Spleen (tissue), 7 donors: ENCODE data around the gene NFATC1.

ENCODE experiments used
- POLR2A ChIP-seq, 3 donors: fragments of 450-650 bp; IDR thresholded peaks; one replicate each; pipeline ENCODE4 v1.5.1; 2017; ENCODE audit warnings: antibody characterized with exemption in 3 of 3, mild to moderate bottlenecking in 1 of 3
- TF ChIP-seq, protein P1 (sequence below), 11 experiments: fragments of 200-600 bp in 7 of 11; fragments of 450-650 bp in 4 of 11; sonication (generic) in 4 of 11; IDR thresholded peaks in 8 of 11; conservative IDR thresholded peaks in 3 of 11; 1 replicate in 7 of 11; 2 replicates in 4 of 11; pipeline versions ENCODE4 v1.4.0 to v1.8.0; 2016 to 2021; ENCODE audit warnings: antibody characterized with exemption in 11 of 11, inconsistent platforms in 4 of 11, mild to moderate bottlenecking in 1 of 11
- donor health status: DM: no; HTN: no; CAD: no; lungs with moderate emphysema.
- donor health status: DM: no; HTN: no; CAD: no.
- donor health status: DM: no; HTN: no; CAD: no.

DNA sequence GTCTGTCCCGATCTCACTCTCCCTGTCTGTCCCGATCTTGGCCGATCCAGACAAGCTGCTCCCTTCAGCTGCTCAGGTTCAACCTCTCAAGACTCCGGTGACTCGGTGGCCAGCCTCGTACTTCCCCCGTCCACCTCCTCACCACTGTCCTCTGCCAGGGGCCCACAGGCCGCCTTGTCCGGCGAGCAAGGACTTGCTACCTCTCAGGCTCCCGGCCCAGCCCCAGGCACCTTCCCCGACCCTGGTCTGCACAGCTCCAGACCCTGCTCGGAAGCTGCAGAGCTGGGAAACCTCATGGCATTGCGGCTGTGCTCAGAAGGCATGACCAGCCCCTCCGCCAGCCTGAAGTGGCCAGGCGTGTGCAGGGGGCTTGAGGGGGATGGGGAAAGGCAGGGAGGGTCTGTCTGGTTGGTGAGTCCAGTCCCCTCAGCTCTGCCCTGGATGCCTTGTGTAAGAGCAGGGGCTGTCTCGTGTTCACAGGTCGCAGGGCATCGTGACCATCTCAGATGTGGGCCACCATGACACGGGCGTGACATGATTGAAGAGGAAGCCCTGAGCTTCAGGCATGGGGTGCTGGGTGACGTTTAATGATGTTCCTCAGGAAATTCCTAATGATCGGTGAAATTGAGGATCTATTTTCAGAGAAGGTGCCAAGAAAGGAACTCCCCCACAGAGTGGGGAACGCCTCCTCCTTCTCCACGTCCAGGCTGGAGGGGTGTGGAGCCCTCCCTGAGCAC is 162.6 kb downstream of the NFATC1 start:
- TF ChIP-seq, protein P1, sequence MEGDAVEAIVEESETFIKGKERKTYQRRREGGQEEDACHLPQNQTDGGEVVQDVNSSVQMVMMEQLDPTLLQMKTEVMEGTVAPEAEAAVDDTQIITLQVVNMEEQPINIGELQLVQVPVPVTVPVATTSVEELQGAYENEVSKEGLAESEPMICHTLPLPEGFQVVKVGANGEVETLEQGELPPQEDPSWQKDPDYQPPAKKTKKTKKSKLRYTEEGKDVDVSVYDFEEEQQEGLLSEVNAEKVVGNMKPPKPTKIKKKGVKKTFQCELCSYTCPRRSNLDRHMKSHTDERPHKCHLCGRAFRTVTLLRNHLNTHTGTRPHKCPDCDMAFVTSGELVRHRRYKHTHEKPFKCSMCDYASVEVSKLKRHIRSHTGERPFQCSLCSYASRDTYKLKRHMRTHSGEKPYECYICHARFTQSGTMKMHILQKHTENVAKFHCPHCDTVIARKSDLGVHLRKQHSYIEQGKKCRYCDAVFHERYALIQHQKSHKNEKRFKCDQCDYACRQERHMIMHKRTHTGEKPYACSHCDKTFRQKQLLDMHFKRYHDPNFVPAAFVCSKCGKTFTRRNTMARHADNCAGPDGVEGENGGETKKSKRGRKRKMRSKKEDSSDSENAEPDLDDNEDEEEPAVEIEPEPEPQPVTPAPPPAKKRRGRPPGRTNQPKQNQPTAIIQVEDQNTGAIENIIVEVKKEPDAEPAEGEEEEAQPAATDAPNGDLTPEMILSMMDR (IDR thresholded peaks at IDR 0.05 in 8 of 11, conservative IDR thresholded peaks at IDR 0.05 in 3 of 11), result no peak
- no peak for TF ChIP-seq POLR2A (IDR thresholded peaks at IDR 0.05)
